Measurements from ENCODE around the gene PHKG1.

GRCh38 chr7:56063882-56064625, 28.7 kb downstream of the PHKG1 start, which contains the start of gene SUMF2:
- peak; percentile 17 for TF ChIP-seq CTCF (conservative IDR thresholded peaks at IDR 0.05)
- peak; percentile 65; the same call in 1 of the 2 replicates for TF ChIP-seq ZFX (IDR thresholded peaks at IDR 0.05)
